ENCODE data around the gene SFMBT2. TPM values are rescaled to one million over a fixed set of nuclear protein-coding genes. Genes with fewer than 3 reads are reported as not detected.

Gene SFMBT2
- total RNA-seq, 2 donors from 2014 or later = 1.6 to 3.4 TPM

DNA sequence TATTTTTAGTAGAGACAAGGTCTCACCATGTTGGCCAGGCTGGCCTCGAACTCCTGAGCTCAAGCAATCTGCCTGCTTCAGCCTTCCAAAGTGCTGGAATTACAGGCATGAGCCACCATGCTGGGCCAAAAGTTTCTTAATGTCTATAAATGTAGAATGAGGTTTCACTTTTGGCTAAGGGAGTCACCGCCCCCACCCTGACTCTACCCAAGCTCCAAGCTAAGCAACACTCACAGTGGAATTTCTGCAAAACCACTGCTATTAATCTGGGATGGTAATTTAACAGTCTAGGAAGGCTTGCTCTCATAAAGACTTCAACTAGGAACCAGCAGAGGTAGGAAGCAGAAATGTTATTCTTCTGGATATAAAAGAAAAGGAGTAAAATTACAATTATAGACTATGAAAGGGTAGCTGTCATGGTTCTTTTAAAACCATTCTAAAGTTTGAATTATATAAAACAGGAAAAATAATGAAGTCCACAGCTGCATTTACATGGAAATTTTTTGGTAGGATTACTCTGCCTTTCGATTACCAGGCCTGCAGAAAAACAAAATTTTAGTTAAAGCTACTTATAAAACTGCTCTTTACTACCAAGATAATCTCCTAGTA, 211.6 kb downstream of the SFMBT2 start:
- intact Hi-C loops (cut with DNase I) = no loop called here
- ATAC-seq (no peak), DNase-seq (no peak)
- Histone ChIP-seq H3K4me1 (peaks cover 4% of the 10 kb centered on the region), H3K27ac (no peak overlapping the region), H3K4me3 (no peak overlapping the region), H3K27me3 (no peaks in the 10 kb centered on the region), H3K36me3 (replicated peaks in 1 of 2; ENCODE audit: insufficient read depth in 1 of 2, low read depth in 2 of 2) (no peaks in the 10 kb centered on the region), H3K9me3 (peaks cover 0 to 8% (median 0%) of the 10 kb centered on the region in 3 donors)
- TF ChIP-seq CTCF (IDR thresholded peaks at IDR 0.05) (no peak), POLR2A (IDR thresholded peaks at IDR 0.05) (no peak)
- 97 to 99% methylated on average over 2 to 3 of the region's 3 CpGs for WGBS, 2 donors

DNA sequence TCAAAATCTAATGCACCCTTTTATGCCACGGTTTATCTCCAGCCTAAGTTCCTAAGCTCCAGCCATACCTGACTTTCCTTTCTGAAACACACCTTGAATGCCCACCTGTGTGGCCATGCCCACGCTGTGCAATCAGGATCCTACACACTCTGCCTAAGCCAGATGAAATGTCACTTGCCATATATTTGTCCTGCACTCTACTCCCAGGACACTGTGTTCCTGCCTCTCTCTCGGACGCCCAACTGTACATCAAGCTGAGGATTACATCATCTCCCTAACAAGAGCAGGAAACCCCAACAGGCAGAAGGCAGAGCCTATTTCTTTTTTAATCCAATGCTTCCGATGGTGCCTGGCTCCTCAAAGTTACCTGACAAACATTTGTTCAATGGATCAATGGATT, 214.6 kb downstream of the SFMBT2 start:
- ATAC-seq (no peak), DNase-seq (no peak)
- Histone ChIP-seq H3K9me3 (peaks cover 0 to 8% (median 0%) of the 10 kb centered on the region in 3 donors), H3K4me1 (no peaks in the 10 kb centered on the region), H3K27ac (no peak overlapping the region), H3K4me3 (no peak overlapping the region), H3K27me3 (no peaks in the 10 kb centered on the region), H3K36me3 (replicated peaks in 1 of 2; ENCODE audit: insufficient read depth in 1 of 2, low read depth in 2 of 2) (no peaks in the 10 kb centered on the region)
- TF ChIP-seq CTCF (IDR thresholded peaks at IDR 0.05) = no peak
- TF ChIP-seq POLR2A (IDR thresholded peaks at IDR 0.05) = no peak
- intact Hi-C loops (cut with DNase I) = no loop called here
- WGBS, 2 donors = 81 to 83% methylated on average over 5 of the region's 5 CpGs

GRCh38 chr10:7195118-7195517, 215.7 kb downstream of the SFMBT2 start:
- intact Hi-C loops (cut with DNase I) = no loop called here
- H3K36me3 ChIP-seq (replicated peaks in 1 of 2; ENCODE audit: insufficient read depth in 1 of 2, low read depth in 2 of 2) = no peaks in the 10 kb centered on the region
- no peaks in the 10 kb centered on the region for H3K27me3 ChIP-seq
- H3K27ac ChIP-seq = no peak overlapping the region
- H3K9me3 ChIP-seq = peaks cover 0 to 8% (median 0%) of the 10 kb centered on the region in 3 donors
- 96% methylated on average over 6 of the region's 6 CpGs for WGBS, 2 donors
- TF ChIP-seq CTCF (IDR thresholded peaks at IDR 0.05) (no peak), POLR2A (IDR thresholded peaks at IDR 0.05) (no peak)
- H3K4me3 ChIP-seq = no peak overlapping the region
- DNase-seq (no peak), ATAC-seq (no peak)
- no peaks in the 10 kb centered on the region for H3K4me1 ChIP-seq

DNA sequence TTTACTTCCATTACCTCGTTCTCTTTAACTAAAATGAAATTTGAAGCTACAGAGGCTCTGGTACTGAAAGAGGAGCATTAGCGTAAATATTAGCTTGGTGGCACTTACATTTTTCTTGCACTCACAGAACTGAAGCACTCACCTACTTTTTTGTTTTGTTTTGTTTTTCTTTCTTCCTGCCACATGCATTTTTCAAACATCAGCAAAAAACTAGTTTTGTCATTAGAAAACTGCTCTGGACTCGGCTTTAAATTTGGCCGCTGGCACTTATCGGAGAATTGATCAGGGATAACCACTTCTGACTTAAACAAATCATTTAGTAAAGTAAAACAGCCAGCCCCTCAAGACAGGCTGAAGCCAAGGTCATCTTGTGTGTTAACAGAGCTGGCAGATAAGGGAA, 216.3 kb downstream of the SFMBT2 start:
- WGBS, 2 donors = 81 to 84% methylated on average over 5 of the region's 5 CpGs
- no peak overlapping the region for H3K4me3 ChIP-seq
- no peaks in the 10 kb centered on the region for H3K36me3 ChIP-seq (replicated peaks in 1 of 2; ENCODE audit: insufficient read depth in 1 of 2, low read depth in 2 of 2)
- no peak overlapping the region for H3K27ac ChIP-seq
- no peaks in the 10 kb centered on the region for H3K4me1 ChIP-seq
- no peaks in the 10 kb centered on the region for H3K27me3 ChIP-seq
- ATAC-seq = no peak
- TF ChIP-seq POLR2A (IDR thresholded peaks at IDR 0.05) (no peak), CTCF (IDR thresholded peaks at IDR 0.05) (no peak)
- intact Hi-C loops (cut with DNase I) = no loop called here
- DNase-seq = no peak
- peaks cover 0 to 8% (median 0%) of the 10 kb centered on the region in 3 donors for H3K9me3 ChIP-seq

DNA sequence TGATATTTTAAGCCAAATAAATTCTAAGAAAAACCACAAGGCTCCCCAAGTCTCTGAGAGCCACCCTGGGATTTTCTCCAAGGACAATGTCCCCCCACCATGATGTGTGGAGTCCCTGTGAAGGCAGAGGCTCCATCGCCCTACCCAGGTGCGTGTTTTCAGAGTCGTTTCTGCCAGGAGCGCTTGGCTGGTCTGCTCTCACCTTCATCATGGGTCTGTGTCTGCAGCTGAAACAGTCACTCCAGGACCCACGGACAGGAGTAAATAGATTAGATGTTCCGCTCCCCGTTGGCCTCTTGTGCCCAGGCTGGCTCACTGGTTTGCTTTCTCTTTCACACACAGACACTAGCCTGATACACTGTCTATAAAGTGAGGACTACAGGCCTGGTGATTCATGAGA, 217.5 kb downstream of the SFMBT2 start:
- H3K36me3 ChIP-seq (replicated peaks in 1 of 2; ENCODE audit: insufficient read depth in 1 of 2, low read depth in 2 of 2) = no peaks in the 10 kb centered on the region
- no peak overlapping the region for H3K27ac ChIP-seq
- ATAC-seq = no peak
- 68 to 89% methylated on average over 2 to 7 of the region's 7 CpGs for WGBS, 2 donors
- H3K27me3 ChIP-seq = no peaks in the 10 kb centered on the region
- intact Hi-C loops (cut with DNase I) = no loop called here
- H3K9me3 ChIP-seq = peaks cover 0 to 8% (median 0%) of the 10 kb centered on the region in 3 donors
- H3K4me3 ChIP-seq = no peak overlapping the region
- no peak for TF ChIP-seq POLR2A (IDR thresholded peaks at IDR 0.05)
- no peak for TF ChIP-seq CTCF (IDR thresholded peaks at IDR 0.05)
- H3K4me1 ChIP-seq = no peaks in the 10 kb centered on the region
- no peak for DNase-seq

All from body of pancreas (tissue), 4 donors.